HEK293 (cell line): Measurements from ENCODE around the gene WDHD1.

Source experiments
- ZNF423 ChIP-seq: fragments of 450-650 bp; formaldehyde crosslinking; IDR thresholded peaks from 2 replicates; pipeline ENCODE4 v1.5.1; 2016; ENCODE audit warnings: missing biosample characterization, missing genetic modification characterization
- ZNF747 ChIP-seq: fragments of 450-650 bp; formaldehyde crosslinking; IDR thresholded peaks from 2 replicates; pipeline ENCODE4 v1.5.1; 2016; ENCODE audit warnings: missing biosample characterization, missing genetic modification characterization
- TF ChIP-seq, protein P1 (sequence below): fragments of 450-650 bp; formaldehyde crosslinking; IDR thresholded peaks from 2 replicates; pipeline ENCODE4 v1.5.1; 2016; ENCODE audit warnings: missing biosample characterization, missing genetic modification characterization

GRCh38 chr14:55059333-55059732 is 32.4 kb upstream of the WDHD1 start:
- TF ChIP-seq, protein P1, sequence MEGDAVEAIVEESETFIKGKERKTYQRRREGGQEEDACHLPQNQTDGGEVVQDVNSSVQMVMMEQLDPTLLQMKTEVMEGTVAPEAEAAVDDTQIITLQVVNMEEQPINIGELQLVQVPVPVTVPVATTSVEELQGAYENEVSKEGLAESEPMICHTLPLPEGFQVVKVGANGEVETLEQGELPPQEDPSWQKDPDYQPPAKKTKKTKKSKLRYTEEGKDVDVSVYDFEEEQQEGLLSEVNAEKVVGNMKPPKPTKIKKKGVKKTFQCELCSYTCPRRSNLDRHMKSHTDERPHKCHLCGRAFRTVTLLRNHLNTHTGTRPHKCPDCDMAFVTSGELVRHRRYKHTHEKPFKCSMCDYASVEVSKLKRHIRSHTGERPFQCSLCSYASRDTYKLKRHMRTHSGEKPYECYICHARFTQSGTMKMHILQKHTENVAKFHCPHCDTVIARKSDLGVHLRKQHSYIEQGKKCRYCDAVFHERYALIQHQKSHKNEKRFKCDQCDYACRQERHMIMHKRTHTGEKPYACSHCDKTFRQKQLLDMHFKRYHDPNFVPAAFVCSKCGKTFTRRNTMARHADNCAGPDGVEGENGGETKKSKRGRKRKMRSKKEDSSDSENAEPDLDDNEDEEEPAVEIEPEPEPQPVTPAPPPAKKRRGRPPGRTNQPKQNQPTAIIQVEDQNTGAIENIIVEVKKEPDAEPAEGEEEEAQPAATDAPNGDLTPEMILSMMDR (tag by site-specific recombination): no peak
- no peak for TF ChIP-seq ZNF423 (tag by site-specific recombination)
- no peak for TF ChIP-seq ZNF747
